Sigmoid colon (tissue), 4 donors: ENCODE measurements around the gene RSBN1L.

Source experiments
- CTCF ChIP-seq, 4 experiments: fragments of 450-650 bp in 3 of 4; fragments of 200-600 bp in 1 of 4; IDR thresholded peaks; one replicate each; pipeline ENCODE4 v1.5.1; 2016 to 2019; ENCODE audit warnings: antibody characterized with exemption in 4 of 4, mild to moderate bottlenecking in 3 of 4, moderate library complexity in 2 of 4
- EP300 ChIP-seq, 4 donors: sonication (generic); formaldehyde crosslinking; IDR thresholded peaks; one replicate each; pipeline ENCODE4 v1.6.1; 2017; ENCODE audit warnings: antibody characterized with exemption in 4 of 4
- POLR2AphosphoS5 ChIP-seq, 4 donors: sonication (generic); formaldehyde crosslinking; IDR thresholded peaks; one replicate each; pipeline ENCODE4 v1.6.1; 2017; ENCODE audit warnings: antibody characterized with exemption in 4 of 4

DNA sequence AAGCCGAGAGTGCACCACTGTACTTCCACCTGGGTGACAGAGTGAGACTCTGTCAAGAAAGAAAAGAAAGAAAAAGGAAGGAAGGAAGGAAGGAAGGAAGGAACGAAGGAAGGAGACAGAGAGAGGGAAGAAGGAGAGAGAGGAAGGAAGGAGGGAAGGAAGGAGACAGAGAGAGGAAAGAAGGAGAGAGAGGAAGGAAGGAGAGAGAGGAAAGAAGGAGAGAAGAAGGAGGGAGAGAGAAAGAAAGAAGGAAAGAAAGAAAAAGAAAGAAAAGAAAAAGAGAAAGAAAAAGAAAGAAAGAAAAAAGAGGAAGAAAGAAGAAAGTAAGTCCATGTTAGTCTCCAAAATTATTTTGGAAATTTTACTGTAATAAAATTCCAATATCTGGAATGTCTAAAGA lies 33.4 kb upstream of the RSBN1L start:
- no peak for TF ChIP-seq EP300 (IDR thresholded peaks at IDR 0.05)
- TF ChIP-seq POLR2AphosphoS5 (IDR thresholded peaks at IDR 0.05) = no peak
- TF ChIP-seq CTCF (IDR thresholded peaks at IDR 0.05) = no peak
